ENCODE results near the gene TCF7. TPM values are rescaled to one million over a fixed set of nuclear protein-coding genes. Genes with fewer than 3 reads are reported as not detected.

Gene TCF7
- polyA plus RNA-seq, 1 experiment, result 2.1 TPM

GRCh38 chr5:134178096-134178419 is 63.6 kb downstream of the TCF7 start:
- no peak for TF ChIP-seq CTCF (IDR thresholded peaks at IDR 0.05; ENCODE audit: low read depth, low read length)
- H3K27me3 ChIP-seq (ENCODE audit: control insufficient read depth, insufficient read depth, low read length), result no peaks in the 10 kb centered on the region
- H3K9me3 ChIP-seq (ENCODE audit: control insufficient read depth, insufficient read depth, low read length), result no peaks in the 10 kb centered on the region; the same call in 1 of the 2 replicates
- H3K4me3 ChIP-seq (ENCODE audit: low read depth, low read length), result no peak overlapping the region
- no peak for DNase-seq (ENCODE audit: low read depth, low spot score)
- ChIA-PET CTCF (interaction anchor here (1.9 to 4.0 kb wide), 2 partner anchors 111 to 138 kb away, joined by 7 to 14 read pairs; no protein-coding TSS in a partner anchor), POLR2A (interaction anchor here (0.6 to 2.8 kb wide), 5 partner anchors 13 to 579 kb away, joined by 3 to 17 read pairs (median 3); no protein-coding TSS in a partner anchor)
- no peak overlapping the region for H3K27ac ChIP-seq (ENCODE audit: low read depth, low read length)

- ChIA-PET POLR2A (interaction anchor here (1.0 kb wide), 2 partner anchors 61 to 106 kb away, joined by 3 to 4 read pairs; no protein-coding TSS in a partner anchor), CTCF (interaction anchor here (0.6 to 11.5 kb wide), 25 partner anchors 9 to 363 kb away, joined by 3 to 249 read pairs (median 4); partner anchors contain the start of gene PPP2CA)
- TF ChIP-seq CTCF (IDR thresholded peaks at IDR 0.05; ENCODE audit: low read depth, low read length), result no peak
- H3K27me3 ChIP-seq (ENCODE audit: control insufficient read depth, insufficient read depth, low read length), result no peaks in the 10 kb centered on the region
- no peak for DNase-seq (ENCODE audit: low read depth, low spot score)
- H3K9me3 ChIP-seq (ENCODE audit: control insufficient read depth, insufficient read depth, low read length), result no peaks in the 10 kb centered on the region
- H3K4me3 ChIP-seq (ENCODE audit: low read depth, low read length), result no peak overlapping the region
- H3K27ac ChIP-seq (ENCODE audit: low read depth, low read length), result no peak overlapping the region
Measured at GRCh38 chr5:134183481-134183880, 69.0 kb downstream of the TCF7 start.

DNA sequence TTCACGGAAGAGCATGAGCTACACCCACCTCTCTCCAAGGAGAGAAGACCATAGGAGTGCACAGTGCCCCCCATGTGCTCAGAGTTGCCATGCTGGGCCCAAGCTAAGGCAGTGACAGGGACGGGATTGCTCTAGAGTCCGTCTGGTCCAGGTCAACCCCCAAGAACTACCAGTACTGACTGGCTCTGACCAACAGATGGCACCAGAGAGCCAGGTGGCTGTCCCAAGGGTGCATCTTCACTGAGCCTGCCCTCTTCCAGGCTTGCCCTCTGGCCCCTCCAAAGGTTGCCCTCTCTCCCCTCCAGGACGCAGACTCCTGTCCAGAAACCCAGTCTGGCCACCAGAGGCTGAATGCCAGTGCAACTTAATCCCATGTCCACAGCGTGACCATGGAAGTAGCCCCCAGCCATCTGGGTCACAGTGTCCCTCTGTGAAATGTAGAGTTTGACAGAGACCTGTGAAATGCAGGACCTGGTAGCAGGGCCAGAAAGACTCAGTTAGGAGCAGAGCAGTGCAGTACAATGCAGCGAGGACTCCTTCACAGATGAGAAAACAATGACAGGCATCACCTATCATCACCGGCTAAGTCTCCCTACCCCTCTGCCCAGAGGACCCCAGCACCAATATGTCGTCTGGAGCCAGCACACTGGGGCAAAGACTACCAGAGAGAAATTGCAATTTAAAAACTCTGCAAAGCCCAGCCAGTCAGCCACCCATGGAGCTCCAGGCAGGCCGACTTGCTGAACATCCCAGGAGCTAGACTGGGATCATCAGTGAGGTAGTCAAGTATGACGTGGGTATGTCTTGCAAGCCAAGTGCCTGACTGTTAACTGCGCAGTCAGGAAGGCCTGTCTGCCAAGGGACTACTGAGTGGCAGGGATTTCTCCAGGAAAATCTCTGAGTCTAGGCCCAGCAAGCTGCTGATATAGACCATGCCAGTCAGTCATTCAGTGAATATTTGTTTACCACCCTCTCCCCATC is 70.0 kb downstream of the TCF7 start:
- CTCF ChIA-PET, result interaction anchor here (0.6 to 11.5 kb wide), 25 partner anchors 10 to 403 kb away, joined by 3 to 249 read pairs (median 4); partner anchors contain the start of gene PPP2CA
- POLR2A ChIA-PET, result interaction anchor here (1.2 kb wide), 1 partner anchor 8 kb away, joined by 5 read pairs; the partner anchor contains the start of gene SKP1
- Histone ChIP-seq H3K9me3 (ENCODE audit: control insufficient read depth, insufficient read depth, low read length) (no peaks in the 10 kb centered on the region), H3K27me3 (ENCODE audit: control insufficient read depth, insufficient read depth, low read length) (no peaks in the 10 kb centered on the region), H3K27ac (ENCODE audit: low read depth, low read length) (no peak overlapping the region), H3K4me3 (ENCODE audit: low read depth, low read length) (no peak overlapping the region)
- TF ChIP-seq CTCF (IDR thresholded peaks at IDR 0.05; ENCODE audit: low read depth, low read length), result peak; percentile 97
- no peak for DNase-seq (ENCODE audit: low read depth, low spot score)

DNA sequence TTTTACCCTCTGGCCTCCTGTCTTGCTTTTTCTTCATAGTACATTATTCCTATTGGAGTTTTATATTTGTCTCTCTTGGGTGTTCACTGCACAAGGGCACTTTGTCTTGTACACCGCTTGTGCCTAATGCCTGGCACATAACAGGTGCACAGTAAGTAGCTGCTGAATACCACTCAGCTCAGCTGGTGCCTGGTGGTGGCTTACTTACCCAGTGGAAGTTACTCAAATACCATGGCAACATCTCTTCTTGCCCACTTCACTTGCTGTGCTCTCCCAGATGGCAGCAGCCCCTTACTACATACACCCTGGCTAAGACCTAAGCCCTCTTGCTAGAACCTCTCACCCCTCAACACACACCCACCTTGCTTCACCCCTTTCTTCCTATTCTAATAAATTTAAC is 73.6 kb downstream of the TCF7 start:
- H3K9me3 ChIP-seq (ENCODE audit: control insufficient read depth, insufficient read depth, low read length), result no peaks in the 10 kb centered on the region
- no peak overlapping the region for H3K27ac ChIP-seq (ENCODE audit: low read depth, low read length)
- POLR2A ChIA-PET, result interaction anchor here (0.9 to 2.2 kb wide), 3 partner anchors 11 to 327 kb away, joined by 3 to 9 read pairs (median 5); partner anchors contain the start of genes PPP2CA and SKP1
- TF ChIP-seq CTCF (IDR thresholded peaks at IDR 0.05; ENCODE audit: low read depth, low read length), result no peak
- DNase-seq (ENCODE audit: low read depth, low spot score), result no peak
- H3K27me3 ChIP-seq (ENCODE audit: control insufficient read depth, insufficient read depth, low read length), result no peaks in the 10 kb centered on the region
- CTCF ChIA-PET, result interaction anchor here (11.5 kb wide), 1 partner anchor 102 kb away, joined by 249 read pairs; no protein-coding TSS in a partner anchor
- no peak overlapping the region for H3K4me3 ChIP-seq (ENCODE audit: low read depth, low read length)
